Mucosa of rectum (tissue), 2 donors: ENCODE measurements around the gene IFNG-AS1.
A peak's percentile ranks its signal among the peaks of the same experiment; 100 is the strongest.

Source experiments
- H3K27ac ChIP-seq, 2 donors: one replicate each; pipeline ENCODE4 v1.7.0; 2013; ENCODE audit warnings: inconsistent platforms in 2 of 2, low read depth in 2 of 2, low read length in 2 of 2
- H3K27me3 ChIP-seq, 2 donors: one replicate each; pipeline ENCODE4 v1.7.0; 2013; ENCODE audit warnings: low read length in 2 of 2; ENCODE audit not compliant: control insufficient read depth in 2 of 2, insufficient read depth in 2 of 2
- H3K36me3 ChIP-seq, 2 donors: one replicate each; pipeline ENCODE4 v1.7.0; 2013; ENCODE audit warnings: low read length in 2 of 2; ENCODE audit not compliant: control insufficient read depth in 2 of 2, insufficient read depth in 2 of 2
- H3K4me1 ChIP-seq, 2 donors: one replicate each; pipeline ENCODE4 v1.7.0; 2013; ENCODE audit warnings: low read length in 2 of 2, mild to moderate bottlenecking in 1 of 2; ENCODE audit not compliant: control insufficient read depth in 2 of 2, insufficient read depth in 2 of 2
- H3K4me3 ChIP-seq, 2 donors: one replicate each; pipeline ENCODE4 v1.7.0; 2013; ENCODE audit warnings: low read length in 2 of 2
- H3K9ac ChIP-seq, 2 donors: one replicate each; pipeline ENCODE4 v1.7.0; 2013; ENCODE audit warnings: low read length in 2 of 2, low read depth in 1 of 2, mild to moderate bottlenecking in 1 of 2
- H3K9me3 ChIP-seq, 2 donors: one replicate each; pipeline ENCODE4 v1.7.0; 2013; ENCODE audit warnings: low read length in 2 of 2; ENCODE audit not compliant: control insufficient read depth in 2 of 2
- donor health status: healthy.
- donor health status: Normal muscosa, but diverticular disease.

IFNG-AS1 gene

GRCh38 chr12:67991158-67991557 is 1.9 kb downstream of the IFNG-AS1 start:
- Histone ChIP-seq H3K4me1 (no peaks in the 10 kb centered on the region), H3K4me3 (peak overlapping the region in 1 of 2 donors; percentile 1), H3K27me3 (no peaks in the 10 kb centered on the region), H3K36me3 (no peaks in the 10 kb centered on the region), H3K9ac (no peak overlapping the region), H3K27ac (no peak overlapping the region), H3K9me3 (no peaks in the 10 kb centered on the region)

GRCh38 chr12:67993143-67993542 is 3.9 kb downstream of the IFNG-AS1 start:
- Histone ChIP-seq H3K9ac (no peak overlapping the region), H3K36me3 (no peaks in the 10 kb centered on the region), H3K27me3 (no peaks in the 10 kb centered on the region), H3K9me3 (no peaks in the 10 kb centered on the region), H3K4me3 (no peak overlapping the region), H3K27ac (no peak overlapping the region), H3K4me1 (no peaks in the 10 kb centered on the region)

- Histone ChIP-seq H3K9ac (no peak overlapping the region), H3K27me3 (no peaks in the 10 kb centered on the region), H3K36me3 (no peaks in the 10 kb centered on the region), H3K9me3 (no peaks in the 10 kb centered on the region), H3K4me3 (no peak overlapping the region), H3K27ac (no peak overlapping the region), H3K4me1 (no peaks in the 10 kb centered on the region)
Measured at GRCh38 chr12:67994046-67994445, 4.8 kb downstream of the IFNG-AS1 start.

GRCh38 chr12:67996347-67996746 is 7.1 kb downstream of the IFNG-AS1 start:
- no peak overlapping the region for H3K27ac ChIP-seq
- no peaks in the 10 kb centered on the region for H3K36me3 ChIP-seq
- no peak overlapping the region for H3K4me3 ChIP-seq

GRCh38 chr12:67998379-67998778 is 9.1 kb downstream of the IFNG-AS1 start:
- no peaks in the 10 kb centered on the region for H3K9me3 ChIP-seq
- H3K27me3 ChIP-seq, result no peaks in the 10 kb centered on the region
- H3K27ac ChIP-seq, result no peak overlapping the region
- no peak overlapping the region for H3K4me3 ChIP-seq
- no peaks in the 10 kb centered on the region for H3K4me1 ChIP-seq
- H3K36me3 ChIP-seq, result no peaks in the 10 kb centered on the region
- no peak overlapping the region for H3K9ac ChIP-seq

More at GRCh38 chr12:67996347-67996746, 7.1 kb downstream of the IFNG-AS1 start:
- Histone ChIP-seq H3K27me3 (no peaks in the 10 kb centered on the region), H3K4me1 (no peaks in the 10 kb centered on the region), H3K9me3 (no peaks in the 10 kb centered on the region), H3K9ac (no peak overlapping the region)

- Histone ChIP-seq H3K9me3 (no peaks in the 10 kb centered on the region), H3K4me1 (no peaks in the 10 kb centered on the region), H3K36me3 (no peaks in the 10 kb centered on the region), H3K4me3 (no peak overlapping the region), H3K9ac (no peak overlapping the region), H3K27me3 (no peaks in the 10 kb centered on the region), H3K27ac (no peak overlapping the region)
Measured at GRCh38 chr12:67999244-67999643, 10.0 kb downstream of the IFNG-AS1 start.

- no peak overlapping the region for H3K27ac ChIP-seq
- H3K4me1 ChIP-seq, result no peaks in the 10 kb centered on the region
- no peaks in the 10 kb centered on the region for H3K9me3 ChIP-seq
- H3K27me3 ChIP-seq, result no peaks in the 10 kb centered on the region
- H3K36me3 ChIP-seq, result no peaks in the 10 kb centered on the region
- H3K9ac ChIP-seq, result no peak overlapping the region
- H3K4me3 ChIP-seq, result no peak overlapping the region
Measured at GRCh38 chr12:68001486-68002466, 12.5 kb downstream of the IFNG-AS1 start.

GRCh38 chr12:68003777-68004176 is 14.5 kb downstream of the IFNG-AS1 start:
- Histone ChIP-seq H3K27ac (no peak overlapping the region), H3K9ac (no peak overlapping the region), H3K4me1 (no peaks in the 10 kb centered on the region), H3K27me3 (no peaks in the 10 kb centered on the region), H3K4me3 (no peak overlapping the region), H3K36me3 (no peaks in the 10 kb centered on the region), H3K9me3 (no peaks in the 10 kb centered on the region)

GRCh38 chr12:68007033-68007432 is 17.8 kb downstream of the IFNG-AS1 start:
- Histone ChIP-seq H3K4me1 (no peaks in the 10 kb centered on the region), H3K27ac (no peak overlapping the region), H3K36me3 (no peaks in the 10 kb centered on the region), H3K9me3 (no peaks in the 10 kb centered on the region), H3K9ac (no peak overlapping the region), H3K27me3 (no peaks in the 10 kb centered on the region), H3K4me3 (no peak overlapping the region)

GRCh38 chr12:68007466-68007865 is 18.2 kb downstream of the IFNG-AS1 start:
- Histone ChIP-seq H3K9me3 (no peaks in the 10 kb centered on the region), H3K27ac (no peak overlapping the region), H3K9ac (no peak overlapping the region)

More at GRCh38 chr12:68007466-68007865, 18.2 kb downstream of the IFNG-AS1 start:
- no peak overlapping the region for H3K4me3 ChIP-seq
- no peaks in the 10 kb centered on the region for H3K27me3 ChIP-seq
- no peaks in the 10 kb centered on the region for H3K36me3 ChIP-seq
- H3K4me1 ChIP-seq, result no peaks in the 10 kb centered on the region
